IMR-90 (cell line): ENCODE results near the gene FHAD1. TPM values are rescaled to one million over a fixed set of nuclear protein-coding genes. Genes with fewer than 3 reads are reported as not detected.

ENCODE experiments used
- ATAC-seq: fragments of 200-7000 bp; cut with Tn5 transposase; 2 replicates; pipeline ENCODE4 v1.9.1; 2020; ENCODE audit warnings: low read depth, mild to moderate bottlenecking, moderate library complexity
- BruUV-seq: library from RNA; stranded (reverse); fragments of 400-500 nt; replicated peaks from 2 replicates; lab custom pipeline; 2021; lab: Mats Ljungman, UMichigan
- CTCF ChIA-PET: fragments of 300-600 bp; formaldehyde crosslinking; extraction: SDS; loops from one replicate; lab custom pipeline; 2021; ENCODE audit warnings: antibody characterized with exemption; lab: Yijun Ruan, JAX
- POLR2A ChIA-PET: fragments of 300-600 bp; sonication (Branson Sonifier 250); formaldehyde crosslinking; loops from one replicate; lab custom pipeline; 2022; ENCODE audit warnings: antibody characterized with exemption; ENCODE audit not compliant: unreplicated experiment; lab: Charles Lee
- DNase-seq: peaks from one replicate; pipeline ENCODE4 v3.0.0; 2013
- H2AFZ ChIP-seq: replicated peaks from 2 replicates; pipeline ENCODE3; 2013; ENCODE audit warnings: low read length, mild to moderate bottlenecking; ENCODE audit not compliant: poor library complexity
- H2AK5ac ChIP-seq: 2 replicates; pipeline ENCODE4 v1.6.1; 2013; ENCODE audit warnings: low read depth, low read length, inconsistent platforms
- H2AK9ac ChIP-seq: replicated peaks from 2 replicates; pipeline ENCODE3; 2013; ENCODE audit warnings: mild to moderate bottlenecking, low read depth, low read length, moderate library complexity; ENCODE audit not compliant: poor library complexity
- H2BK120ac ChIP-seq: 2 replicates; pipeline ENCODE4 v1.6.1; 2013; ENCODE audit warnings: low read depth, low read length, inconsistent platforms
- H2BK15ac ChIP-seq: 3 replicates; pipeline ENCODE4 v1.6.1; 2013; ENCODE audit warnings: low read depth, low read length, inconsistent platforms
- H2BK20ac ChIP-seq: 2 replicates; pipeline ENCODE4 v1.6.1; 2013; ENCODE audit warnings: low read depth, mild to moderate bottlenecking, inconsistent platforms, low read length, moderate library complexity
- H2BK5ac ChIP-seq: 2 replicates; pipeline ENCODE4 v1.6.1; 2013; ENCODE audit warnings: mild to moderate bottlenecking, low read depth, low read length, inconsistent platforms; ENCODE audit not compliant: poor library complexity, severe bottlenecking
- H3K14ac ChIP-seq: replicated peaks from 2 replicates; pipeline ENCODE4 v1.6.1; 2013; ENCODE audit warnings: low read depth, low read length, inconsistent platforms
- H3K18ac ChIP-seq: 2 replicates; pipeline ENCODE4 v1.6.1; 2013; ENCODE audit warnings: low read depth, low read length, control low read depth
- H3K23ac ChIP-seq: 2 replicates; pipeline ENCODE4 v1.6.1; 2013; ENCODE audit warnings: low read depth, low read length, inconsistent platforms
- H3K27ac ChIP-seq: 2 replicates; pipeline ENCODE4 v1.5.1; 2013; ENCODE audit warnings: mild to moderate bottlenecking, control low read depth, low read length; ENCODE audit not compliant: insufficient read depth
- H3K27me3 ChIP-seq: 2 replicates; pipeline ENCODE4 v1.6.1; 2013; ENCODE audit warnings: low read length; ENCODE audit not compliant: control insufficient read depth, insufficient read depth
- H3K36me3 ChIP-seq: 2 replicates; pipeline ENCODE4 v1.6.1; 2013; ENCODE audit warnings: low read length, mixed read lengths; ENCODE audit not compliant: control insufficient read depth, insufficient read depth
- H3K4ac ChIP-seq: 2 replicates; pipeline ENCODE4 v1.6.1; 2013; ENCODE audit warnings: low read depth, low read length, inconsistent platforms
- H3K4me1 ChIP-seq: 2 replicates; pipeline ENCODE4 v1.6.1; 2013; ENCODE audit warnings: low read length, mixed read lengths; ENCODE audit not compliant: control insufficient read depth, insufficient read depth
- H3K4me2 ChIP-seq: 2 replicates; pipeline ENCODE4 v1.6.1; 2013; ENCODE audit warnings: low read depth, mild to moderate bottlenecking, control low read depth, low read length, moderate library complexity
- H3K4me3 ChIP-seq: 2 replicates; pipeline ENCODE4 v1.5.1; 2013; ENCODE audit warnings: low read depth, mild to moderate bottlenecking, control low read depth, low read length, moderate library complexity; ENCODE audit not compliant: insufficient read depth
- H3K56ac ChIP-seq: 2 replicates; pipeline ENCODE4 v1.6.1; 2013; ENCODE audit warnings: low read length, inconsistent platforms; ENCODE audit not compliant: insufficient read depth; ENCODE audit errors: extremely low read depth
- H3K79me1 ChIP-seq, 2 experiments: 2 replicates each; pipeline ENCODE4 v1.6.1; 2013; ENCODE audit warnings: low read length in 2 of 2, inconsistent platforms in 1 of 2, low read depth in 1 of 2
- H3K9ac ChIP-seq: 2 replicates; pipeline ENCODE4 v1.6.1; 2013; ENCODE audit warnings: low read depth, low read length, control low read depth
- H3K9me1 ChIP-seq: 2 replicates; pipeline ENCODE4 v1.6.1; 2013; ENCODE audit warnings: low read length, inconsistent platforms; ENCODE audit not compliant: insufficient read depth
- H3K9me3 ChIP-seq: 2 replicates; pipeline ENCODE4 v1.6.1; 2013; ENCODE audit warnings: low read length; ENCODE audit not compliant: control insufficient read depth, insufficient read depth
- H4K20me1 ChIP-seq: 2 replicates; pipeline ENCODE4 v1.6.1; 2013; ENCODE audit warnings: low read length, inconsistent platforms; ENCODE audit not compliant: insufficient read depth
- H4K5ac ChIP-seq: 2 replicates; pipeline ENCODE4 v1.6.1; 2013; ENCODE audit warnings: mild to moderate bottlenecking, low read depth, low read length, control low read depth
- H4K8ac ChIP-seq, 2 experiments: 2 replicates each; pipeline ENCODE4 v1.6.1; 2013; ENCODE audit warnings: low read depth in 2 of 2, low read length in 2 of 2, control low read depth in 1 of 2, inconsistent platforms in 1 of 2
- H4K91ac ChIP-seq: 2 replicates; pipeline ENCODE4 v1.6.1; 2013; ENCODE audit warnings: low read depth, low read length, inconsistent platforms; ENCODE audit not compliant: insufficient read depth
- BHLHE40 ChIP-seq: fragments of 150-350 bp; IDR thresholded peaks from 2 replicates; pipeline ENCODE4 v1.6.1; 2016; ENCODE audit warnings: mild to moderate bottlenecking, low read depth, low read length
- FOS ChIP-seq: fragments of 150-350 bp; IDR thresholded peaks from 2 replicates; pipeline ENCODE4 v1.6.1; 2016; ENCODE audit warnings: low read depth, low read length
- WGBS, 2 experiments: methylation state at CpG; one replicate each; pipeline versions ENCODE4 v1.1.5 to v1.1.7; 2013; ENCODE audit warnings: missing lambda C conversion rate in 2 of 2; ENCODE audit not compliant: insufficient read length in 1 of 2; ENCODE audit errors: extremely low coverage in 2 of 2; 5-methylcytosine and 5-hydroxymethylcytosine counted together
- dilution Hi-C: fragments of 300-500 bp; cut with HindIII; formaldehyde crosslinking; loops from one replicate; pipeline ENCODE4 v1.14.3; 2018; ENCODE audit warnings: low sequenced_read_pairs; ENCODE audit not compliant: unreplicated experiment
- in situ Hi-C: fragments of 300-500 bp; cut with MboI; formaldehyde crosslinking; loops from 3 replicates; pipeline ENCODE4 v1.14.3; 2019; ENCODE audit warnings: low sequenced_read_pairs, inconsistent platforms, mixed read lengths
- intact Hi-C: fragments of 100-400 bp; cut with micrococcal nuclease; formaldehyde crosslinking; loops from 2 replicates; pipeline ENCODE4 v1.10.0; 2022
- polyA plus RNA-seq, 3 experiments: library from polyadenylated mRNA; depleted of rRNA; stranded (reverse); fragments of >200 nt; gene quantifications; 2 replicates each; pipeline ENCODE4 v1.2.3, GENCODE V29; 2012; ENCODE audit warnings: low replicate concordance in 1 of 3
- total RNA-seq: library from RNA; depleted of rRNA; stranded (reverse); fragments of >200 nt; gene quantifications from 2 replicates; pipeline ENCODE4 v1.2.3, GENCODE V29; 2012

The FHAD1 gene
- total and polyA plus RNA-seq, 2 of the 4 experiments (the other 2 are of a cell fraction), result not detected

GRCh38 chr1:15218287-15219279 is 28.4 kb upstream of the FHAD1 start:
- no peak overlapping the region for H4K91ac ChIP-seq
- no TSS peak for BruUV-seq
- H4K20me1 ChIP-seq, result 0 out of 2 replicates have a peak, but pooled peaks cover 1% of the 10 kb centered on the region
- ChIA-PET CTCF (no interaction called here), POLR2A (no interaction called here)
- H4K8ac ChIP-seq, result no peak overlapping the region
- no peak overlapping the region for H2AFZ ChIP-seq
- H3K36me3 ChIP-seq, result peaks cover 32% of the 10 kb centered on the region
- H3K4ac ChIP-seq, result no peak overlapping the region
- no peak overlapping the region for H4K5ac ChIP-seq
- TF ChIP-seq BHLHE40, result 0 out of 2 replicates have a peak, but pooled peaks have one; percentile 13
- TF ChIP-seq FOS, result no peak
- ATAC-seq (no peak), DNase-seq (peak; percentile 56)
- H3K56ac ChIP-seq, result no peak overlapping the region
- H3K14ac ChIP-seq, result peak overlapping the region; percentile 60; the same call in 1 of the 2 replicates
- H2BK15ac ChIP-seq, result no peak overlapping the region
- no peaks in the 10 kb centered on the region for H3K9me3 ChIP-seq
- no CpG with 5 or more reads among the region's 6 CpGs for WGBS, 2 experiments
- no peak overlapping the region for H2AK5ac ChIP-seq
- dilution Hi-C loops, result no loop called here
- in situ Hi-C loops, result no loop called here
- H3K9me1 ChIP-seq, result peaks cover 21% of the 10 kb centered on the region
- intact Hi-C loops, result no loop called here
- no peaks in the 10 kb centered on the region for H3K27me3 ChIP-seq
- H2BK120ac ChIP-seq, result no peak overlapping the region
- H3K4me1 ChIP-seq, result peaks cover 16% of the 10 kb centered on the region
- H3K4me2 ChIP-seq, result no peak overlapping the region
- no peak overlapping the region for H3K27ac ChIP-seq
- H3K23ac ChIP-seq, result no peak overlapping the region
- H2BK5ac ChIP-seq, result no peak overlapping the region
- no peak overlapping the region for H3K4me3 ChIP-seq
- no peak overlapping the region for H3K9ac ChIP-seq
- peaks cover 12 to 50% of the 10 kb centered on the region in 2 experiments; a peak in 3 of 4 replicates for H3K79me1 ChIP-seq
- no peak overlapping the region for H3K18ac ChIP-seq
- no peak overlapping the region for H2AK9ac ChIP-seq
- H2BK20ac ChIP-seq, result no peak overlapping the region
